ENCODE results near the gene TOX2. TPM values are rescaled to one million over a fixed set of nuclear protein-coding genes. Genes with fewer than 3 reads are reported as not detected.

The TOX2 gene
- total RNA-seq, 1 donor from 2014 or later = 24.3 TPM

- Histone ChIP-seq H3K27me3 (no peaks in the 10 kb centered on the region), H3K27ac (no peak overlapping the region), H3K36me3 (no peaks in the 10 kb centered on the region), H3K9me3 (no peaks in the 10 kb centered on the region), H3K4me1 (no peaks in the 10 kb centered on the region), H3K4me3 (no peak overlapping the region)
- TF ChIP-seq CTCF (IDR thresholded peaks at IDR 0.05) = no peak
- DNase-seq (no peak), ATAC-seq (peak; percentile 34)
- intact Hi-C loops (cut with DNase I) = no loop called here
Measured at GRCh38 chr20:43981540-43981939, 66.9 kb downstream of the TOX2 start.

- H3K27ac ChIP-seq = no peak overlapping the region
Measured at GRCh38 chr20:43982016-43982415, 67.4 kb downstream of the TOX2 start.

GRCh38 chr20:43982886-43983285 lies 68.2 kb downstream of the TOX2 start:
- H3K9me3 ChIP-seq = no peaks in the 10 kb centered on the region
- DNase-seq = no peak
- H3K4me3 ChIP-seq = no peak overlapping the region
- H3K27me3 ChIP-seq = no peaks in the 10 kb centered on the region
- intact Hi-C loops (cut with DNase I) = no loop called here
- no peaks in the 10 kb centered on the region for H3K4me1 ChIP-seq
- ATAC-seq = peak; percentile 19
- TF ChIP-seq CTCF (IDR thresholded peaks at IDR 0.05) = no peak
- H3K27ac ChIP-seq = no peak overlapping the region
- no peaks in the 10 kb centered on the region for H3K36me3 ChIP-seq

More at GRCh38 chr20:43982016-43982415, 67.4 kb downstream of the TOX2 start:
- intact Hi-C loops (cut with DNase I) = no loop called here
- no peak for TF ChIP-seq CTCF (IDR thresholded peaks at IDR 0.05)
- Histone ChIP-seq H3K9me3 (no peaks in the 10 kb centered on the region), H3K36me3 (no peaks in the 10 kb centered on the region), H3K27me3 (no peaks in the 10 kb centered on the region), H3K4me1 (no peaks in the 10 kb centered on the region), H3K4me3 (no peak overlapping the region)
- ATAC-seq (no peak), DNase-seq (no peak)

GRCh38 chr20:43983359-43983758 lies 68.7 kb downstream of the TOX2 start:
- intact Hi-C loops (cut with DNase I) = no loop called here
- H3K27ac ChIP-seq = no peak overlapping the region
- peak; percentile 40 for TF ChIP-seq CTCF (IDR thresholded peaks at IDR 0.05)
- ATAC-seq (peak; percentile 31), DNase-seq (no peak)
- no peak overlapping the region for H3K4me3 ChIP-seq
- H3K27me3 ChIP-seq = no peaks in the 10 kb centered on the region
- H3K9me3 ChIP-seq = no peaks in the 10 kb centered on the region
- no peaks in the 10 kb centered on the region for H3K36me3 ChIP-seq
- H3K4me1 ChIP-seq = no peaks in the 10 kb centered on the region

GRCh38 chr20:43983904-43984361 lies 69.3 kb downstream of the TOX2 start:
- ATAC-seq = no peak
- no peak for TF ChIP-seq CTCF (IDR thresholded peaks at IDR 0.05)
- no peak for DNase-seq

GRCh38 chr20:43984587-43984986 lies 69.9 kb downstream of the TOX2 start:
- Histone ChIP-seq H3K27me3 (no peaks in the 10 kb centered on the region), H3K4me1 (no peaks in the 10 kb centered on the region), H3K27ac (no peak overlapping the region), H3K9me3 (peaks cover under 1% of the 10 kb centered on the region), H3K4me3 (no peak overlapping the region), H3K36me3 (no peaks in the 10 kb centered on the region)
- intact Hi-C loops (cut with DNase I) = no loop called here
- ATAC-seq (no peak), DNase-seq (no peak)
- no peak for TF ChIP-seq CTCF (IDR thresholded peaks at IDR 0.05)

More at GRCh38 chr20:43983904-43984361, 69.3 kb downstream of the TOX2 start:
- H3K4me3 ChIP-seq = no peak overlapping the region
- intact Hi-C loops (cut with DNase I) = no loop called here
- no peak overlapping the region for H3K27ac ChIP-seq
- no peaks in the 10 kb centered on the region for H3K4me1 ChIP-seq
- no peaks in the 10 kb centered on the region for H3K9me3 ChIP-seq
- no peaks in the 10 kb centered on the region for H3K27me3 ChIP-seq
- no peaks in the 10 kb centered on the region for H3K36me3 ChIP-seq

Data from upper lobe of right lung (tissue), 1 donor.